GM12801 (cell line): ENCODE results near the gene TBC1D23.

Experiments
- CTCF ChIP-seq: IDR thresholded peaks from one replicate; pipeline ENCODE4 v1.5.1; 2011; ENCODE audit warnings: control low read depth; ENCODE audit not compliant: insufficient read length; ENCODE audit errors: extremely low read depth

Gene TBC1D23

GRCh38 chr3:100361897-100362296 is 101.1 kb downstream of the TBC1D23 start:
- TF ChIP-seq CTCF = no peak

- TF ChIP-seq CTCF = no peak
Measured at GRCh38 chr3:100364421-100364820, 103.6 kb downstream of the TBC1D23 start.

- TF ChIP-seq CTCF = no peak
Measured at GRCh38 chr3:100366424-100366823, 105.6 kb downstream of the TBC1D23 start.

- no peak for TF ChIP-seq CTCF
Measured at GRCh38 chr3:100368441-100368840, 107.6 kb downstream of the TBC1D23 start.

- TF ChIP-seq CTCF = no peak
Measured at GRCh38 chr3:100370756-100371155, 110.0 kb downstream of the TBC1D23 start.

- TF ChIP-seq CTCF = no peak
Measured at GRCh38 chr3:100374521-100374920, 113.7 kb downstream of the TBC1D23 start.
